CD4-positive, alpha-beta T cell (primary cell): ENCODE data around the gene CPEB1. TPM values are rescaled to one million over a fixed set of nuclear protein-coding genes. Genes with fewer than 3 reads are reported as not detected.

ENCODE experiments used
- ATAC-seq: fragments of 200-7000 bp; cut with Tn5 transposase; one replicate; pipeline ENCODE4 v1.10.0; 2022; ENCODE audit warnings: mild to moderate bottlenecking; ENCODE audit not compliant: poor library complexity
- CTCF ChIA-PET: fragments of 350-600 bp; sonication (Branson Sonifier 250); formaldehyde crosslinking; loops from one replicate; lab custom pipeline; 2021; ENCODE audit warnings: antibody characterized with exemption, inconsistent platforms; lab: Charles Lee
- POLR2A ChIA-PET: fragments of 350-600 bp; sonication (Branson Sonifier 250); formaldehyde crosslinking; loops from one replicate; lab custom pipeline; 2021; ENCODE audit warnings: antibody characterized with exemption, inconsistent platforms; lab: Charles Lee
- DNase-seq, 14 experiments: peaks; one replicate each; pipeline ENCODE4 v3.0.0-alpha.2; 2013 to 2020; ENCODE audit warnings: mixed read lengths in 2 of 14
- H3K27ac ChIP-seq, 2 donors: one replicate each; pipeline versions ENCODE4 v1.5.1 to v1.7.0; 2013; ENCODE audit warnings: low read length in 2 of 2, low read depth in 1 of 2, mild to moderate bottlenecking in 1 of 2
- H3K27me3 ChIP-seq, 2 experiments: 1 replicate in 1 of 2; 2 replicates in 1 of 2; pipeline versions ENCODE4 v1.6.1 to v1.7.0; 2013; ENCODE audit warnings: low read length in 2 of 2, control low read depth in 1 of 2, mild to moderate bottlenecking in 1 of 2, moderate library complexity in 1 of 2; ENCODE audit not compliant: insufficient read depth in 2 of 2, control insufficient read depth in 1 of 2
- H3K36me3 ChIP-seq: one replicate; pipeline ENCODE4 v1.6.1; 2013; ENCODE audit warnings: low read length, control low read depth; ENCODE audit not compliant: insufficient read depth
- H3K4me1 ChIP-seq: one replicate; pipeline ENCODE4 v1.6.1; 2013; ENCODE audit warnings: low read length, control low read depth; ENCODE audit not compliant: insufficient read depth
- H3K4me3 ChIP-seq: one replicate; pipeline ENCODE4 v1.5.1; 2013; ENCODE audit warnings: mild to moderate bottlenecking, low read length, moderate library complexity
- H3K9me3 ChIP-seq, 2 experiments: 1 replicate in 1 of 2; 2 replicates in 1 of 2; pipeline versions ENCODE4 v1.6.1 to v1.7.0; 2013; ENCODE audit warnings: low read length in 2 of 2, mild to moderate bottlenecking in 2 of 2, control low read depth in 1 of 2, moderate library complexity in 1 of 2; ENCODE audit not compliant: control insufficient read depth in 1 of 2, insufficient read depth in 1 of 2
- H3K27ac Mint-ChIP-seq: one replicate; pipeline ENCODE4 v1.8.0; 2020; ENCODE audit warnings: mixed read lengths
- H3K27me3 Mint-ChIP-seq: one replicate; pipeline ENCODE4 v1.8.0; 2021; ENCODE audit warnings: mixed read lengths
- H3K36me3 Mint-ChIP-seq: one replicate; pipeline ENCODE4 v1.8.0; 2021; ENCODE audit warnings: low read depth, mixed read lengths
- H3K4me1 Mint-ChIP-seq: one replicate; pipeline ENCODE4 v1.8.0; 2021; ENCODE audit warnings: low read depth, mixed read lengths
- H3K4me3 Mint-ChIP-seq: one replicate; pipeline ENCODE4 v1.8.0; 2020; ENCODE audit warnings: mild to moderate bottlenecking, mixed read lengths
- H3K9me3 Mint-ChIP-seq: one replicate; pipeline ENCODE4 v1.8.0; 2020; ENCODE audit warnings: mixed read lengths
- CTCF ChIP-seq: fragments of 200-600 bp; IDR thresholded peaks from one replicate; pipeline ENCODE4 v1.8.0; 2022; ENCODE audit warnings: antibody characterized with exemption, mild to moderate bottlenecking
- intact Hi-C, 2 experiments: fragments of 100-400 bp; cut with DNase I in 1 of 2; cut with micrococcal nuclease in 1 of 2; formaldehyde crosslinking; loops; one replicate each; pipeline versions ENCODE4 v1.15.1 to v1.9.0; 2023 to 2025; cut with DNase I, micrococcal nuclease
- total RNA-seq, 174 experiments: library from RNA in 2 of 174; stranded (reverse) in 2 of 174; gene quantifications; one replicate each; pipeline ENCODE4 v1.2.3 and lab custom pipeline; 2021 to 2026

CPEB1 gene
- total RNA-seq, 2 experiments from 2014 or later = 0.19 to 0.61 TPM

- Histone ChIP-seq H3K27me3 (peaks cover 6 to 8% of the 10 kb centered on the region in 2 experiments), H3K4me1 (no peaks in the 10 kb centered on the region), H3K4me3 (no peak overlapping the region), H3K36me3 (no peaks in the 10 kb centered on the region), H3K27ac (no peak overlapping the region), H3K9me3 (no peaks in the 10 kb centered on the region)
- peaks cover 35% of the 10 kb centered on the region for H3K27me3 Mint-ChIP-seq
- H3K27ac Mint-ChIP-seq = no peak overlapping the region
- no peaks in the 10 kb centered on the region for H3K4me1 Mint-ChIP-seq
- H3K9me3 Mint-ChIP-seq = no peaks in the 10 kb centered on the region
- ATAC-seq (no peak), DNase-seq (no peak)
- CTCF ChIA-PET = no interaction called here
- no peak for TF ChIP-seq CTCF
- H3K36me3 Mint-ChIP-seq = no peaks in the 10 kb centered on the region
- POLR2A ChIA-PET = no interaction called here
- no peak overlapping the region for H3K4me3 Mint-ChIP-seq
- intact Hi-C loops = no loop called here
Observed at GRCh38 chr15:82585072-82585471, 62.1 kb downstream of the CPEB1 start.

DNA sequence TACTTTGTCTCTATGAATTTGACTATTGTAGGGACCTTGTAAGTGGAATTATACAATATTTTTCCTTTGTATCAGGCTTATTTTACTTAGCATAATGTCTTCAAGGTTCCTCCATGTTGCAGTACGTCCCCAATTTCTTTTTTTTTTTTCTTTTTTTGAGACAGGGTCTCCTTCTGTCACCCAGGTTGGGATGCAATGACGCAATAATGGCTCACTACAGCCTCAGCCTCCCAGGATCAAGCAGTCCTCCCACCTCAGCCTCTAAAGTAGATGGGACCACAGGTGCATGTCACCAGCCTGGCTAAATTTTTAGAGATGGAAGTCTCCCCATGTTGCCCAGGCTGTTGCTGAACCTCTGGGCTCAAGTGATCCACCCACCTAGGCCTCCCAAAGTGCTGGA, 66.5 kb downstream of the CPEB1 start:
- ATAC-seq = no peak
- POLR2A ChIA-PET = no interaction called here
- Mint-ChIP-seq H3K4me1 (no peaks in the 10 kb centered on the region), H3K4me3 (no peak overlapping the region), H3K36me3 (no peaks in the 10 kb centered on the region), H3K27me3 (peaks cover 34% of the 10 kb centered on the region), H3K27ac (no peak overlapping the region), H3K9me3 (no peaks in the 10 kb centered on the region)
- Histone ChIP-seq H3K9me3 (no peaks in the 10 kb centered on the region), H3K27me3 (peaks cover 7 to 11% of the 10 kb centered on the region in 2 experiments), H3K4me3 (no peak overlapping the region), H3K36me3 (no peaks in the 10 kb centered on the region), H3K27ac (no peak overlapping the region), H3K4me1 (no peaks in the 10 kb centered on the region)
- CTCF ChIA-PET = no interaction called here
- intact Hi-C loops = no loop called here
- TF ChIP-seq CTCF = no peak
- no peak for DNase-seq

DNA sequence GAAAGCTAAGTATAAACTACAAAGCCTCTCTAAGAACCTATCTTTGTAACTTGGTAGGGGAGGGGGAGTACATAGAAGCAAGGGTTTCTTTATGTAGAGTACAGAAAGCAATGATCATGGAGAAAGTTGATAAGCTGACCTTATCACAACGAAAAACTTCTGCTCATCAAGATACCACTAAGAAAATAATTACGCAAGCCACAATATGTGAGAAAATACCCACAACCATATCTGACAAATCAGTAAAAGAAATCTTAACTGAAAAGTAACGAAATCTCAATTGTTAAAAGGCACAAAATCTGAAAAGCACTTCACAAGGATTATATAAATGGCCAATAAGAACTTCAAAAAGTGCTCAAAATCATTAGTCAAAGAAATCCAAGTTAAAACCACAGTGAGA, 71.8 kb downstream of the CPEB1 start:
- H3K36me3 Mint-ChIP-seq = no peaks in the 10 kb centered on the region
- CTCF ChIA-PET = no interaction called here
- H3K27ac ChIP-seq = no peak overlapping the region

More for the DNA sequence above, 71.8 kb downstream of the CPEB1 start:
- no peak for TF ChIP-seq CTCF
- H3K4me1 ChIP-seq = peaks cover 4% of the 10 kb centered on the region
- peaks cover 46% of the 10 kb centered on the region for H3K27me3 Mint-ChIP-seq
- peaks cover 10 to 17% of the 10 kb centered on the region in 2 experiments for H3K27me3 ChIP-seq
- POLR2A ChIA-PET = interaction anchor here (0.6 kb wide), 1 partner anchor 25 kb away, joined by 3 read pairs; no protein-coding TSS in a partner anchor
- no peaks in the 10 kb centered on the region for H3K36me3 ChIP-seq
- H3K4me3 ChIP-seq = no peak overlapping the region
- no peak overlapping the region for H3K4me3 Mint-ChIP-seq
- H3K4me1 Mint-ChIP-seq = peaks cover 5% of the 10 kb centered on the region
- intact Hi-C loops = no loop called here
- H3K9me3 ChIP-seq = no peaks in the 10 kb centered on the region
- H3K9me3 Mint-ChIP-seq = no peaks in the 10 kb centered on the region
- H3K27ac Mint-ChIP-seq = no peak overlapping the region
- ATAC-seq (no peak), DNase-seq (no peak)
